Measurements from ENCODE around the gene REST.

The REST gene

GRCh38 chr4:56977321-56978012 is 69.8 kb downstream of the REST start, which contains the start of gene NOA1:
TSS of gene NOA1 (minus strand) at chr4:56977606. CDS start at chr4:56977585, 21 bp downstream.
- peak; percentile 95 to 96 for DNase-seq

GRCh38 chr4:56978750-56979303 is 71.1 kb downstream of the REST start, which contains the start of gene POLR2B:
TSS of gene POLR2B (plus strand) at chr4:56978896. CDS start at chr4:56978986, 90 bp downstream.
- peak; percentile 72 to 74 for DNase-seq

- DNase-seq: peak; percentile 20 to 23
Observed at GRCh38 chr4:56979421-56980072, 71.8 kb downstream of the REST start.

GRCh38 chr4:56981795-56982201 is 74.1 kb downstream of the REST start:
- DNase-seq: no peak

GRCh38 chr4:56986192-56986591 is 78.5 kb downstream of the REST start:
- DNase-seq: no peak

- no peak for DNase-seq
Observed at GRCh38 chr4:56986952-56987351, 79.3 kb downstream of the REST start.

- DNase-seq: no peak
Observed at GRCh38 chr4:56990109-56990905, 82.6 kb downstream of the REST start.

- no peak for DNase-seq
Observed at GRCh38 chr4:56995525-56995924, 87.8 kb downstream of the REST start.

GRCh38 chr4:56999751-57000150 is 92.1 kb downstream of the REST start:
- no peak for DNase-seq

GRCh38 chr4:57013543-57014120 is 105.9 kb downstream of the REST start:
- no peak for DNase-seq
